ENCODE results near the gene GPR27.

GRCh38 chr3:71734881-71735280, 18.8 kb upstream of the GPR27 start:
- TF ChIP-seq POLR2AphosphoS5 (IDR thresholded peaks at IDR 0.05; ENCODE audit: low read depth): no peak
- TF ChIP-seq, protein P1, sequence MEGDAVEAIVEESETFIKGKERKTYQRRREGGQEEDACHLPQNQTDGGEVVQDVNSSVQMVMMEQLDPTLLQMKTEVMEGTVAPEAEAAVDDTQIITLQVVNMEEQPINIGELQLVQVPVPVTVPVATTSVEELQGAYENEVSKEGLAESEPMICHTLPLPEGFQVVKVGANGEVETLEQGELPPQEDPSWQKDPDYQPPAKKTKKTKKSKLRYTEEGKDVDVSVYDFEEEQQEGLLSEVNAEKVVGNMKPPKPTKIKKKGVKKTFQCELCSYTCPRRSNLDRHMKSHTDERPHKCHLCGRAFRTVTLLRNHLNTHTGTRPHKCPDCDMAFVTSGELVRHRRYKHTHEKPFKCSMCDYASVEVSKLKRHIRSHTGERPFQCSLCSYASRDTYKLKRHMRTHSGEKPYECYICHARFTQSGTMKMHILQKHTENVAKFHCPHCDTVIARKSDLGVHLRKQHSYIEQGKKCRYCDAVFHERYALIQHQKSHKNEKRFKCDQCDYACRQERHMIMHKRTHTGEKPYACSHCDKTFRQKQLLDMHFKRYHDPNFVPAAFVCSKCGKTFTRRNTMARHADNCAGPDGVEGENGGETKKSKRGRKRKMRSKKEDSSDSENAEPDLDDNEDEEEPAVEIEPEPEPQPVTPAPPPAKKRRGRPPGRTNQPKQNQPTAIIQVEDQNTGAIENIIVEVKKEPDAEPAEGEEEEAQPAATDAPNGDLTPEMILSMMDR (IDR thresholded peaks at IDR 0.05; ENCODE audit: insufficient read depth, low read length): no peak
- TF ChIP-seq GABPA (IDR thresholded peaks at IDR 0.05; ENCODE audit: low read depth): no peak
